ENCODE data around the gene FFAR4. TPM values are rescaled to one million over a fixed set of nuclear protein-coding genes. Genes with fewer than 3 reads are reported as not detected.

FFAR4 gene
- total and polyA plus RNA-seq, 2 donors (not counting 1 experiment from before 2014, with no cell fraction given), result not detected

- no peak for DNase-seq (ENCODE audit: low read depth in 2 of 2)
- no peak overlapping the region for H3K27ac ChIP-seq (ENCODE audit: insufficient read depth, low read length)
- no peaks in the 10 kb centered on the region for H3K9me3 ChIP-seq (ENCODE audit: control insufficient read depth, insufficient read depth, low read depth, low read length)
- TF ChIP-seq EZH2 (IDR thresholded peaks at IDR 0.05; ENCODE audit: low read length, missing control alignments) (no peak), CTCF (conservative IDR thresholded peaks at IDR 0.05 in 1 of 2, IDR thresholded peaks at IDR 0.05 in 1 of 2; ENCODE audit: low read depth in 1 of 2, low read length in 2 of 2) (no peak)
- H3K4me3 ChIP-seq (replicated peaks in 1 of 4; ENCODE audit: control extremely low read depth in 1 of 4, insufficient read depth in 1 of 4, low read depth in 3 of 4, low read length in 4 of 4), result no peak overlapping the region
- H3K36me3 ChIP-seq (ENCODE audit: control insufficient read depth, insufficient read depth, low read length), result no peaks in the 10 kb centered on the region
- peaks cover under 1% of the 10 kb centered on the region for H3K27me3 ChIP-seq (ENCODE audit: control insufficient read depth, insufficient read depth, low read length)
- H4K20me1 ChIP-seq (ENCODE audit: control insufficient read depth, extremely low read depth, insufficient read depth, low read length), result no peaks in the 10 kb centered on the region
- no peak overlapping the region for H3K4me2 ChIP-seq (ENCODE audit: extremely low read depth, insufficient read depth, low read length)
- no peaks in the 10 kb centered on the region for H3K79me2 ChIP-seq (ENCODE audit: control insufficient read depth, insufficient read depth, low read length)
- H2AFZ ChIP-seq (ENCODE audit: low read length), result no peak overlapping the region
- H3K4me1 ChIP-seq (ENCODE audit: control insufficient read depth, extremely low read depth, insufficient read depth, low read length), result no peaks in the 10 kb centered on the region
- no peak overlapping the region for H3K9ac ChIP-seq (ENCODE audit: insufficient read depth, low read length)
Measured at GRCh38 chr10:93594518-93594917, 28.1 kb downstream of the FFAR4 start.

- no peaks in the 10 kb centered on the region for H3K79me2 ChIP-seq (ENCODE audit: control insufficient read depth, insufficient read depth, low read length)
- no peaks in the 10 kb centered on the region for H4K20me1 ChIP-seq (ENCODE audit: control insufficient read depth, extremely low read depth, insufficient read depth, low read length)
- no peak overlapping the region for H3K9ac ChIP-seq (ENCODE audit: insufficient read depth, low read length)
- no peak for DNase-seq (ENCODE audit: low read depth in 2 of 2)
- TF ChIP-seq CTCF (conservative IDR thresholded peaks at IDR 0.05 in 1 of 2, IDR thresholded peaks at IDR 0.05 in 1 of 2; ENCODE audit: low read depth in 1 of 2, low read length in 2 of 2) (no peak), EZH2 (IDR thresholded peaks at IDR 0.05; ENCODE audit: low read length, missing control alignments) (no peak)
- no peaks in the 10 kb centered on the region for H3K36me3 ChIP-seq (ENCODE audit: control insufficient read depth, insufficient read depth, low read length)
- H3K9me3 ChIP-seq (ENCODE audit: control insufficient read depth, insufficient read depth, low read depth, low read length), result no peaks in the 10 kb centered on the region
- no peak overlapping the region for H2AFZ ChIP-seq (ENCODE audit: low read length)
- H3K4me2 ChIP-seq (ENCODE audit: extremely low read depth, insufficient read depth, low read length), result no peak overlapping the region
- H3K27me3 ChIP-seq (ENCODE audit: control insufficient read depth, insufficient read depth, low read length), result peaks cover 8% of the 10 kb centered on the region
- no peaks in the 10 kb centered on the region for H3K4me1 ChIP-seq (ENCODE audit: control insufficient read depth, extremely low read depth, insufficient read depth, low read length)
- no peak overlapping the region for H3K27ac ChIP-seq (ENCODE audit: insufficient read depth, low read length)
- H3K4me3 ChIP-seq (replicated peaks in 1 of 4; ENCODE audit: control extremely low read depth in 1 of 4, insufficient read depth in 1 of 4, low read depth in 3 of 4, low read length in 4 of 4), result no peak overlapping the region
Measured at GRCh38 chr10:93595378-93596161, 29.1 kb downstream of the FFAR4 start.

- Histone ChIP-seq H3K9ac (ENCODE audit: insufficient read depth, low read length) (no peak overlapping the region), H3K36me3 (ENCODE audit: control insufficient read depth, insufficient read depth, low read length) (no peaks in the 10 kb centered on the region), H3K4me1 (ENCODE audit: control insufficient read depth, extremely low read depth, insufficient read depth, low read length) (no peaks in the 10 kb centered on the region), H3K4me2 (ENCODE audit: extremely low read depth, insufficient read depth, low read length) (no peak overlapping the region), H3K27ac (ENCODE audit: insufficient read depth, low read length) (no peak overlapping the region), H2AFZ (ENCODE audit: low read length) (no peak overlapping the region), H3K79me2 (ENCODE audit: control insufficient read depth, insufficient read depth, low read length) (no peaks in the 10 kb centered on the region), H3K27me3 (ENCODE audit: control insufficient read depth, insufficient read depth, low read length) (peaks cover 14% of the 10 kb centered on the region), H4K20me1 (ENCODE audit: control insufficient read depth, extremely low read depth, insufficient read depth, low read length) (no peaks in the 10 kb centered on the region), H3K4me3 (replicated peaks in 1 of 4; ENCODE audit: control extremely low read depth in 1 of 4, insufficient read depth in 1 of 4, low read depth in 3 of 4, low read length in 4 of 4) (no peak overlapping the region), H3K9me3 (ENCODE audit: control insufficient read depth, insufficient read depth, low read depth, low read length) (no peaks in the 10 kb centered on the region)
- TF ChIP-seq CTCF (conservative IDR thresholded peaks at IDR 0.05 in 1 of 2, IDR thresholded peaks at IDR 0.05 in 1 of 2; ENCODE audit: low read depth in 1 of 2, low read length in 2 of 2) (no peak), EZH2 (IDR thresholded peaks at IDR 0.05; ENCODE audit: low read length, missing control alignments) (no peak)
- no peak for DNase-seq (ENCODE audit: low read depth in 2 of 2)
Measured at GRCh38 chr10:93596539-93596938, 30.1 kb downstream of the FFAR4 start.

Data from fibroblast of lung (primary cell).